Measurements from ENCODE around the gene CDC6. TPM values are rescaled to one million over a fixed set of nuclear protein-coding genes. Genes with fewer than 3 reads are reported as not detected.
"Not testable (repeated sequence)": the region's sequence is repeated elsewhere in the genome, so short reads cannot be mapped to it uniquely, and the experiment has no call there.

The CDC6 gene
- total and polyA plus RNA-seq, 7 donors = 0.27 to 2.5 (median 0.86) TPM

GRCh38 chr17:40303708-40304551 lies 16.3 kb downstream of the CDC6 start:
- Histone ChIP-seq H3K27ac (peak overlapping the region; percentile 82), H3K27me3 (ENCODE audit: insufficient read depth in 3 of 3, low read length in 2 of 3) (no peaks in the 10 kb centered on the region), H3K4me3 (no peak overlapping the region), H3K9me3 (no peaks in the 10 kb centered on the region), H3K36me3 (ENCODE audit: insufficient read depth in 1 of 2, low read depth in 1 of 2) (no peaks in the 10 kb centered on the region), H3K4me1 (peaks cover 48% of the 10 kb centered on the region)
- WGBS, 3 donors = 18 to 33% (median 19%) methylated on average over 5 of the region's 5 CpGs
- intact Hi-C loops (cut with DNase I) = loop anchor here (1.0 to 10.0 kb wide), 4 partner anchors 50 to 231 kb away; partner anchors contain the start of gene TOP2A (in 1 of the 2)
- TF ChIP-seq CTCF (IDR thresholded peaks at IDR 0.05) = no peak
- DNase-seq (peak; percentile 27 to 50), ATAC-seq (peak; percentile 68 to 77 (median 72))

GRCh38 chr17:40304552-40304863 lies 16.8 kb downstream of the CDC6 start:
- intact Hi-C loops (cut with DNase I) = loop anchor here in 1 of 2 donors (10.0 kb wide), 1 partner anchor 230 kb away; no protein-coding TSS in a partner anchor
- ATAC-seq = not testable (repeated sequence)

GRCh38 chr17:40304866-40305265 lies 17.2 kb downstream of the CDC6 start:
- H3K36me3 ChIP-seq (ENCODE audit: insufficient read depth in 1 of 2, low read depth in 1 of 2); ATAC-seq; H3K4me3 ChIP-seq; H3K27me3 ChIP-seq (ENCODE audit: insufficient read depth in 3 of 3, low read length in 2 of 3); H3K9me3 ChIP-seq; DNase-seq: not testable (repeated sequence)
- intact Hi-C loops (cut with DNase I) = loop anchor here in 1 of 2 donors (10.0 kb wide), 1 partner anchor 230 kb away; no protein-coding TSS in a partner anchor
- WGBS, 3 donors = 95 to 97% (median 97%) methylated on average over 5 of the region's 5 CpGs
- peak overlapping the region; percentile 82 for H3K27ac ChIP-seq
- peaks cover 52% of the 10 kb centered on the region for H3K4me1 ChIP-seq

More at GRCh38 chr17:40304552-40304863, 16.8 kb downstream of the CDC6 start:
- WGBS, 3 donors = 72 to 86% (median 80%) methylated on average over 5 of the region's 5 CpGs
- not testable (repeated sequence) for H3K36me3 ChIP-seq (ENCODE audit: insufficient read depth in 1 of 2, low read depth in 1 of 2); H3K4me3 ChIP-seq; H3K9me3 ChIP-seq; DNase-seq; H3K27me3 ChIP-seq (ENCODE audit: insufficient read depth in 3 of 3, low read length in 2 of 3)
- H3K4me1 ChIP-seq = peaks cover 52% of the 10 kb centered on the region
- H3K27ac ChIP-seq = peak overlapping the region; percentile 82

GRCh38 chr17:40306395-40306794 lies 18.7 kb downstream of the CDC6 start:
- DNase-seq (no peak), ATAC-seq (no peak)
- intact Hi-C loops (cut with DNase I) = loop anchor here in 1 of 2 donors (10.0 kb wide), 1 partner anchor 228 kb away; no protein-coding TSS in a partner anchor
- Histone ChIP-seq H3K4me1 (peaks cover 67% of the 10 kb centered on the region), H3K4me3 (no peak overlapping the region), H3K27me3 (ENCODE audit: insufficient read depth in 3 of 3, low read length in 2 of 3) (no peaks in the 10 kb centered on the region), H3K27ac (peak overlapping the region; percentile 14), H3K9me3 (no peaks in the 10 kb centered on the region), H3K36me3 (ENCODE audit: insufficient read depth in 1 of 2, low read depth in 1 of 2) (no peaks in the 10 kb centered on the region)
- 67 to 83% (median 72%) methylated on average over 2 of the region's 2 CpGs for WGBS, 3 donors
- no peak for TF ChIP-seq CTCF (IDR thresholded peaks at IDR 0.05)

GRCh38 chr17:40307001-40307730 lies 19.5 kb downstream of the CDC6 start:
- no peak for TF ChIP-seq CTCF (IDR thresholded peaks at IDR 0.05)
- ATAC-seq = no peak
- H3K9me3 ChIP-seq = no peaks in the 10 kb centered on the region
- peaks cover 75% of the 10 kb centered on the region for H3K4me1 ChIP-seq
- WGBS, 3 donors = 64 to 78% (median 67%) methylated on average over 10 of the region's 10 CpGs
- H3K4me3 ChIP-seq = no peak overlapping the region
- H3K36me3 ChIP-seq (ENCODE audit: insufficient read depth in 1 of 2, low read depth in 1 of 2) = no peaks in the 10 kb centered on the region
- intact Hi-C loops (cut with DNase I) = loop anchor here in 1 of 2 donors (10.0 kb wide), 1 partner anchor 228 kb away; no protein-coding TSS in a partner anchor
- H3K27ac ChIP-seq = peak overlapping the region; percentile 33
- DNase-seq = no peak
- no peaks in the 10 kb centered on the region for H3K27me3 ChIP-seq (ENCODE audit: insufficient read depth in 3 of 3, low read length in 2 of 3)
